HCT116 (cell line): ENCODE measurements around the gene EOMES. TPM values are rescaled to one million over a fixed set of nuclear protein-coding genes. Genes with fewer than 3 reads are reported as not detected.

Experiments used
- ATAC-seq: fragments of 200-7000 bp; cut with Tn5 transposase; 2 replicates; pipeline ENCODE4 v1.9.1; 2020; ENCODE audit warnings: mild to moderate bottlenecking, moderate library complexity
- BruUV-seq: library from RNA; stranded (reverse); fragments of 400-500 nt; replicated peaks from 2 replicates; lab custom pipeline; 2021; lab: Mats Ljungman, UMichigan
- CTCF ChIA-PET: fragments of 300-600 bp; sonication (Branson Sonifier 250); formaldehyde crosslinking; loops from one replicate; lab custom pipeline; 2021; ENCODE audit warnings: antibody characterized with exemption; lab: Charles Lee
- POLR2A ChIA-PET: fragments of 300-600, 350-600 bp; sonication (Branson Sonifier 250); formaldehyde crosslinking; loops from one replicate; lab custom pipeline; 2021; ENCODE audit warnings: antibody characterized with exemption; lab: Charles Lee
- RAD21 ChIA-PET, 2 experiments: fragments of 300-600 bp; sonication (Branson Sonifier 250); formaldehyde crosslinking; loops; one replicate each; lab custom pipeline; 2023; ENCODE audit warnings: low total read pairs in 2 of 2; ENCODE audit not compliant: uncharacterized antibody in 2 of 2, unreplicated experiment in 2 of 2, low non-redundant PET in 1 of 2; lab: Charles Lee
- DNase-seq: peaks from one replicate; pipeline ENCODE4 v3.0.0-alpha.2; 2010; ENCODE audit warnings: low read depth, low spot score
- H2AFZ ChIP-seq: fragments of 200-600 bp; shearing (Covaris generic), sonication (generic); 2 replicates; pipeline ENCODE4 v1.6.1; 2017; ENCODE audit warnings: low read depth, mixed run types, mixed read lengths, antibody characterized with exemption, low read length; ENCODE audit not compliant: poor library complexity, severe bottlenecking
- H3K27ac ChIP-seq: 2 replicates; pipeline ENCODE4 v1.5.1; 2012; ENCODE audit warnings: low read depth, low read length
- H3K27me3 ChIP-seq: fragments of 200-600 bp; sonication (generic); 2 replicates; pipeline ENCODE4 v1.6.1; 2016; ENCODE audit warnings: mixed run types, low read length, mixed read lengths; ENCODE audit not compliant: insufficient read depth
- H3K36me3 ChIP-seq, 2 experiments: fragments of 200-500 bp in 1 of 2; fragments of 200-600 bp in 1 of 2; sonication (Bioruptor generic) in 1 of 2; sonication (generic) in 1 of 2; 2 replicates each; pipeline versions ENCODE4 v1.5.1 to v1.6.1; 2014 to 2016; ENCODE audit warnings: low read length in 2 of 2, inconsistent platforms in 1 of 2, mixed read lengths in 1 of 2, mixed run types in 1 of 2; ENCODE audit not compliant: insufficient read depth in 2 of 2, control insufficient read depth in 1 of 2
- H3K4me1 ChIP-seq, 2 experiments: fragments of 200-600 bp in 1 of 2; sonication (generic) in 1 of 2; 2 replicates each; pipeline versions ENCODE4 v1.5.1 to v1.6.1; 2012 to 2017; ENCODE audit warnings: low read length in 2 of 2, inconsistent platforms in 1 of 2, mild to moderate bottlenecking in 1 of 2, mixed read lengths in 1 of 2, mixed run types in 1 of 2, moderate library complexity in 1 of 2; ENCODE audit not compliant: insufficient read depth in 2 of 2, control insufficient read depth in 1 of 2
- H3K4me2 ChIP-seq: fragments of 200-600 bp; sonication (generic); 2 replicates; pipeline ENCODE4 v1.6.1; 2017; ENCODE audit warnings: mixed run types, low read length, mixed read lengths
- H3K4me3 ChIP-seq, 2 experiments: fragments of 200-600 bp in 1 of 2; sonication (generic) in 1 of 2; replicated peaks in 1 of 2; 2 replicates each; pipeline ENCODE4 v1.5.1; 2011 to 2016; ENCODE audit warnings: low read length in 2 of 2, control low read depth in 1 of 2, low read depth in 1 of 2, mild to moderate bottlenecking in 1 of 2, mixed read lengths in 1 of 2, mixed run types in 1 of 2
- H3K79me2 ChIP-seq: fragments of 200-600 bp; sonication (generic); 2 replicates; pipeline ENCODE4 v1.6.1; 2017; ENCODE audit warnings: mild to moderate bottlenecking, mixed run types, low read length, moderate library complexity, mixed read lengths; ENCODE audit not compliant: insufficient read depth
- H3K9ac ChIP-seq: fragments of 200-600 bp; sonication (generic); 2 replicates; pipeline ENCODE4 v1.6.1; 2016; ENCODE audit warnings: low read length, mixed read lengths
- H3K9me2 ChIP-seq: fragments of 200-600 bp; sonication (generic), shearing (Covaris generic); 2 replicates; pipeline ENCODE4 v1.6.1; 2017; ENCODE audit warnings: mixed run types, mild to moderate bottlenecking, moderate library complexity; ENCODE audit not compliant: insufficient read depth
- H3K9me3 ChIP-seq, 2 experiments: fragments of 200-500 bp in 1 of 2; fragments of 200-600 bp in 1 of 2; sonication (Bioruptor generic) in 1 of 2; sonication (generic) in 1 of 2; 2 replicates each; pipeline ENCODE4 v1.6.1; 2014 to 2017; ENCODE audit warnings: low read length in 2 of 2, mixed read lengths in 2 of 2, inconsistent platforms in 1 of 2, low read depth in 1 of 2, mild to moderate bottlenecking in 1 of 2, mixed run types in 1 of 2, moderate library complexity in 1 of 2; ENCODE audit not compliant: control insufficient read depth in 1 of 2, insufficient read depth in 1 of 2
- H4K20me1 ChIP-seq: fragments of 200-600 bp; sonication (generic), shearing (Covaris generic); 2 replicates; pipeline ENCODE4 v1.6.1; 2017; ENCODE audit warnings: mixed run types, mild to moderate bottlenecking, moderate library complexity; ENCODE audit not compliant: insufficient read depth
- ATF3 ChIP-seq: IDR thresholded peaks from 2 replicates; pipeline ENCODE4 v1.6.1; 2012
- CEBPB ChIP-seq: IDR thresholded peaks from 2 replicates; pipeline ENCODE4 v1.6.1; 2012; ENCODE audit warnings: low read depth
- EGR1 ChIP-seq: IDR thresholded peaks from 2 replicates; pipeline ENCODE4 v1.6.1; 2012; ENCODE audit warnings: low read depth
- ELF1 ChIP-seq: IDR thresholded peaks from 2 replicates; pipeline ENCODE4 v1.6.1; 2012; ENCODE audit warnings: low read depth, borderline replicate concordance
- EZH2 ChIP-seq: fragments of 200-600 bp; sonication (generic); IDR thresholded peaks from 2 replicates; pipeline ENCODE4 v1.6.1; 2017; ENCODE audit warnings: antibody characterized with exemption, mixed run types
- EZH2phosphoT487 ChIP-seq: fragments of 200-600 bp; IDR thresholded peaks from 2 replicates; pipeline ENCODE4 v1.6.1; 2018; ENCODE audit warnings: antibody characterized with exemption, borderline replicate concordance
- FOSL1 ChIP-seq: IDR thresholded peaks from 2 replicates; pipeline ENCODE4 v1.6.1; 2012; ENCODE audit warnings: low read depth
- JUND ChIP-seq: IDR thresholded peaks from 2 replicates; pipeline ENCODE4 v1.6.1; 2012
- POLR2AphosphoS5 ChIP-seq: IDR thresholded peaks from 2 replicates; pipeline ENCODE4 v1.6.1; 2011; ENCODE audit warnings: mild to moderate bottlenecking, low read depth, low read length, moderate library complexity
- REST ChIP-seq: IDR thresholded peaks from 2 replicates; pipeline ENCODE4 v1.6.1; 2012; ENCODE audit warnings: low read depth
- SP1 ChIP-seq: IDR thresholded peaks from 2 replicates; pipeline ENCODE4 v1.6.1; 2012; ENCODE audit warnings: low read depth
- SRF ChIP-seq: IDR thresholded peaks from 2 replicates; pipeline ENCODE4 v1.6.1; 2012; ENCODE audit warnings: low read depth
- ZBTB33 ChIP-seq: IDR thresholded peaks from 2 replicates; pipeline ENCODE4 v1.6.1; 2011; ENCODE audit warnings: mild to moderate bottlenecking, low read length, moderate library complexity; ENCODE audit not compliant: insufficient replicate concordance; ENCODE audit errors: extremely low read depth
- ZFX ChIP-seq: fragments of 450-650 bp; IDR thresholded peaks from 2 replicates; pipeline ENCODE4 v1.6.1; 2017
- ZNF274 ChIP-seq: fragments of 200-500 bp; sonication (Bioruptor generic); IDR thresholded peaks from 2 replicates; pipeline ENCODE4 v1.6.1; 2014; ENCODE audit warnings: mild to moderate bottlenecking, low read depth, low read length, inconsistent platforms
- intact Hi-C: fragments of 100-400 bp; cut with micrococcal nuclease; formaldehyde crosslinking; loops from 2 replicates; pipeline ENCODE4 v1.10.0; 2022
- total RNA-seq: library from RNA; stranded (reverse); gene quantifications from one replicate; pipeline ENCODE4 v1.2.1, GENCODE V29; 2021; ENCODE audit not compliant: unreplicated experiment

The EOMES gene
- total RNA-seq, 1 experiment from 2014 or later, result 1.4 TPM

GRCh38 chr3:27708250-27708649 lies 13.9 kb downstream of the EOMES start:
- ChIA-PET CTCF (interaction anchor here (2.4 kb wide), 1 partner anchor 13 kb away, joined by 11 read pairs; the partner anchor contains the start of gene EOMES), POLR2A (no interaction called here), RAD21 (no interaction called here)
- no peak for TF ChIP-seq FOSL1
- no peak for TF ChIP-seq POLR2AphosphoS5
- TF ChIP-seq EZH2, result no peak
- TF ChIP-seq JUND, result no peak
- no peak for TF ChIP-seq ZBTB33
- TF ChIP-seq EZH2phosphoT487, result no peak
- TF ChIP-seq ATF3, result no peak
- no peak for TF ChIP-seq SP1
- TF ChIP-seq EGR1, result no peak
- TF ChIP-seq ZFX, result no peak
- TF ChIP-seq ELF1, result no peak
- TF ChIP-seq CEBPB, result no peak
- TF ChIP-seq ZNF274, result no peak
- TF ChIP-seq SRF, result no peak
- TF ChIP-seq REST, result no peak
- ATAC-seq (no peak), DNase-seq (no peak)
- H3K4me2 ChIP-seq, result no peak overlapping the region
- H3K4me1 ChIP-seq, result peaks cover 0 to 4% of the 10 kb centered on the region in 2 experiments; a peak in 1 of 4 replicates
- no peaks in the 10 kb centered on the region for H4K20me1 ChIP-seq
- intact Hi-C loops, result no loop called here
- H3K9ac ChIP-seq, result no peak overlapping the region
- no peaks in the 10 kb centered on the region for H3K36me3 ChIP-seq
- no peaks in the 10 kb centered on the region for H3K27me3 ChIP-seq
- no peak overlapping the region for H3K4me3 ChIP-seq
- BruUV-seq, result no TSS peak
- no peaks in the 10 kb centered on the region for H3K9me3 ChIP-seq
- no peaks in the 10 kb centered on the region for H3K9me2 ChIP-seq
- H3K79me2 ChIP-seq, result no peaks in the 10 kb centered on the region
- no peak overlapping the region for H3K27ac ChIP-seq
- H2AFZ ChIP-seq, result no peak overlapping the region
